PC-9 (cell line): ENCODE measurements around the gene MACROH2A2. TPM values are rescaled to one million over a fixed set of nuclear protein-coding genes. Genes with fewer than 3 reads are reported as not detected.

ENCODE experiments used
- BruUV-seq: library from RNA; stranded (reverse); fragments of 400-500 nt; replicated peaks from 2 replicates; lab custom pipeline; 2021; lab: Mats Ljungman, UMichigan
- CTCF ChIA-PET: fragments of 300-600 bp; sonication (Branson Sonifier 250); formaldehyde crosslinking; loops from one replicate; lab custom pipeline; 2022; ENCODE audit warnings: antibody characterized with exemption; lab: Charles Lee
- POLR2A ChIA-PET: fragments of 300-600 bp; sonication (Branson Sonifier 250); formaldehyde crosslinking; loops from one replicate; lab custom pipeline; 2022; ENCODE audit warnings: antibody characterized with exemption; ENCODE audit not compliant: unreplicated experiment; lab: Charles Lee
- DNase-seq, 2 experiments: peaks; one replicate each; pipeline versions ENCODE4 v3.0.0 to v3.0.0-alpha.2; 2015 to 2022; ENCODE audit warnings: mixed read lengths in 1 of 2
- H2AFZ ChIP-seq: fragments of 200-600 bp; sonication (generic); 2 replicates; pipeline ENCODE4 v1.8.1; 2017; ENCODE audit warnings: antibody characterized with exemption
- H3F3A ChIP-seq: fragments of 200-600 bp; sonication (generic); 2 replicates; pipeline ENCODE4 v1.8.1; 2017; ENCODE audit warnings: antibody characterized with exemption, mild to moderate bottlenecking, low read depth; ENCODE audit not compliant: insufficient read depth
- H3K27ac ChIP-seq: fragments of 200-600 bp; sonication (generic); 2 replicates; pipeline ENCODE4 v1.6.1; 2016; ENCODE audit warnings: mixed run types
- H3K27me3 ChIP-seq: fragments of 200-600 bp; sonication (generic); 2 replicates; pipeline ENCODE4 v1.6.1; 2016; ENCODE audit warnings: low read depth, mixed run types; ENCODE audit not compliant: insufficient read depth
- H3K36me3 ChIP-seq: fragments of 200-600 bp; sonication (generic); 2 replicates; pipeline ENCODE4 v1.6.1; 2016; ENCODE audit warnings: low read depth, mixed run types
- H3K4me1 ChIP-seq: fragments of 200-600 bp; sonication (generic); replicated peaks from 2 replicates; pipeline ENCODE4 v1.6.1; 2016; ENCODE audit warnings: mixed run types; ENCODE audit not compliant: insufficient read depth
- H3K4me2 ChIP-seq: fragments of 200-600 bp; sonication (generic); 2 replicates; pipeline ENCODE4 v1.6.1; 2017; ENCODE audit warnings: mixed run types
- H3K4me3 ChIP-seq: fragments of 200-600 bp; sonication (generic); 2 replicates; pipeline ENCODE4 v1.6.1; 2016; ENCODE audit warnings: mixed run types
- H3K79me2 ChIP-seq: fragments of 200-600 bp; sonication (generic); 2 replicates; pipeline ENCODE4 v1.6.1; 2017; ENCODE audit warnings: low read depth, mixed run types
- H3K9me2 ChIP-seq: fragments of 200-600 bp; sonication (generic); 2 replicates; pipeline ENCODE4 v1.8.1; 2017; ENCODE audit warnings: mild to moderate bottlenecking; ENCODE audit not compliant: insufficient read depth
- H3K9me3 ChIP-seq: fragments of 200-600 bp; sonication (generic); 2 replicates; pipeline ENCODE4 v1.8.1; 2016; ENCODE audit warnings: low read depth; ENCODE audit not compliant: insufficient read depth
- H4K20me1 ChIP-seq: fragments of 200-600 bp; sonication (generic); 2 replicates; pipeline ENCODE4 v1.8.1; 2017; ENCODE audit not compliant: insufficient read depth
- CTCF ChIP-seq: fragments of 200-600 bp; sonication (generic); conservative IDR thresholded peaks from 2 replicates; pipeline ENCODE4 v1.6.1; 2017; ENCODE audit warnings: mixed run types, antibody characterized with exemption, mild to moderate bottlenecking, moderate library complexity
- EZH2 ChIP-seq: fragments of 200-600 bp; sonication (generic); IDR thresholded peaks from 2 replicates; pipeline ENCODE4 v1.8.0; 2017; ENCODE audit warnings: antibody characterized with exemption, low read depth
- intact Hi-C: fragments of 100-400 bp; cut with micrococcal nuclease; formaldehyde crosslinking; loops from one replicate; pipeline ENCODE4 v1.10.0; 2022; ENCODE audit not compliant: unreplicated experiment
- total RNA-seq: library from RNA; stranded (reverse); gene quantifications from 2 replicates; pipeline ENCODE4 v1.2.3, GENCODE V29; 2021

The MACROH2A2 gene
- total RNA-seq, 1 experiment from 2014 or later: not detected

- Histone ChIP-seq H3K27ac (no peak overlapping the region), H3K4me1 (no peaks in the 10 kb centered on the region), H3K4me3 (no peak overlapping the region), H4K20me1 (no peaks in the 10 kb centered on the region), H3K27me3 (peaks cover 73% of the 10 kb centered on the region), H3K79me2 (no peaks in the 10 kb centered on the region), H3K9me3 (no peaks in the 10 kb centered on the region), H3K36me3 (no peaks in the 10 kb centered on the region), H3F3A (no peaks in the 10 kb centered on the region), H3K4me2 (no peak overlapping the region), H3K9me2 (no peaks in the 10 kb centered on the region), H2AFZ (no peak overlapping the region)
- no peak for DNase-seq
- BruUV-seq: no TSS peak
- intact Hi-C loops: no loop called here
- ChIA-PET POLR2A (no interaction called here), CTCF (no interaction called here)
- TF ChIP-seq EZH2: no peak
Observed at GRCh38 chr10:70053841-70054288, 1.2 kb downstream of the MACROH2A2 start.

GRCh38 chr10:70054902-70055301, 2.3 kb downstream of the MACROH2A2 start:
- H4K20me1 ChIP-seq: no peaks in the 10 kb centered on the region
- H3K4me1 ChIP-seq: no peaks in the 10 kb centered on the region
- no peak overlapping the region for H3K4me3 ChIP-seq
- ChIA-PET CTCF (no interaction called here), POLR2A (no interaction called here)
- DNase-seq: no peak
- no peak overlapping the region for H2AFZ ChIP-seq
- BruUV-seq: no TSS peak
- H3K79me2 ChIP-seq: no peaks in the 10 kb centered on the region
- H3F3A ChIP-seq: no peaks in the 10 kb centered on the region
- peaks cover 70% of the 10 kb centered on the region for H3K27me3 ChIP-seq
- no peaks in the 10 kb centered on the region for H3K9me3 ChIP-seq
- intact Hi-C loops: no loop called here
- no peaks in the 10 kb centered on the region for H3K36me3 ChIP-seq
- no peak overlapping the region for H3K27ac ChIP-seq
- no peaks in the 10 kb centered on the region for H3K9me2 ChIP-seq
- no peak overlapping the region for H3K4me2 ChIP-seq
- no peak for TF ChIP-seq EZH2
- no peak for TF ChIP-seq CTCF

GRCh38 chr10:70055550-70055949, 2.9 kb downstream of the MACROH2A2 start:
- Histone ChIP-seq H3K79me2 (no peaks in the 10 kb centered on the region), H3K27ac (no peak overlapping the region), H4K20me1 (no peaks in the 10 kb centered on the region), H3K9me3 (no peaks in the 10 kb centered on the region), H3F3A (no peaks in the 10 kb centered on the region), H3K36me3 (no peaks in the 10 kb centered on the region), H3K4me3 (no peak overlapping the region), H2AFZ (no peak overlapping the region), H3K27me3 (peaks cover 69% of the 10 kb centered on the region), H3K4me1 (no peaks in the 10 kb centered on the region), H3K4me2 (no peak overlapping the region), H3K9me2 (no peaks in the 10 kb centered on the region)
- TF ChIP-seq CTCF (no peak), EZH2 (no peak)
- no peak for DNase-seq
- CTCF ChIA-PET: no interaction called here
- POLR2A ChIA-PET: no interaction called here
- no TSS peak for BruUV-seq
- intact Hi-C loops: no loop called here

GRCh38 chr10:70057306-70057705, 4.7 kb downstream of the MACROH2A2 start:
- Histone ChIP-seq H3K4me3 (no peak overlapping the region), H2AFZ (no peak overlapping the region), H3K9me3 (no peaks in the 10 kb centered on the region), H3K4me1 (no peaks in the 10 kb centered on the region), H3K9me2 (no peaks in the 10 kb centered on the region), H3K27ac (no peak overlapping the region), H4K20me1 (no peaks in the 10 kb centered on the region), H3F3A (no peaks in the 10 kb centered on the region), H3K79me2 (no peaks in the 10 kb centered on the region), H3K27me3 (peaks cover 52% of the 10 kb centered on the region), H3K36me3 (no peaks in the 10 kb centered on the region), H3K4me2 (no peak overlapping the region)
- TF ChIP-seq EZH2 (no peak), CTCF (no peak)
- ChIA-PET CTCF (no interaction called here), POLR2A (no interaction called here)
- intact Hi-C loops: no loop called here
- BruUV-seq: no TSS peak
- DNase-seq: no peak
